Neutrophil (primary cell): ENCODE measurements around the gene RAPGEF1.

Experiments used
- H3K27ac ChIP-seq: fragments of 200-600 bp; sonication (generic); 2 replicates; pipeline ENCODE4 v1.5.1; 2016; ENCODE audit warnings: mild to moderate bottlenecking, moderate library complexity
- H3K27me3 ChIP-seq: fragments of 200-600 bp; sonication (generic); 2 replicates; pipeline ENCODE4 v1.6.0; 2016; ENCODE audit warnings: mild to moderate bottlenecking
- H3K36me3 ChIP-seq: fragments of 200-600 bp; sonication (generic); 2 replicates; pipeline ENCODE4 v1.5.1; 2017
- H3K4me1 ChIP-seq, 2 experiments: fragments of 200-600 bp in 1 of 2; sonication (generic) in 1 of 2; 1 replicate in 1 of 2; 2 replicates in 1 of 2; pipeline versions ENCODE4 v1.5.1 to v1.6.1; 2013 to 2016; ENCODE audit warnings: low read depth in 1 of 2, low read length in 1 of 2, mild to moderate bottlenecking in 1 of 2, moderate library complexity in 1 of 2; ENCODE audit not compliant: control insufficient read depth in 1 of 2, insufficient read depth in 1 of 2
- H3K4me3 ChIP-seq, 2 experiments: fragments of 200-600 bp in 1 of 2; sonication (generic) in 1 of 2; 1 replicate in 1 of 2; 2 replicates in 1 of 2; pipeline ENCODE4 v1.5.1; 2013 to 2016; ENCODE audit warnings: low read depth in 1 of 2, low read length in 1 of 2, mild to moderate bottlenecking in 1 of 2, moderate library complexity in 1 of 2
- H3K9me3 ChIP-seq: fragments of 200-600 bp; sonication (generic); 2 replicates; pipeline ENCODE4 v1.5.1; 2016
- TF ChIP-seq, protein P1 (sequence below): fragments of 200-600 bp; sonication (generic); IDR thresholded peaks from 2 replicates; pipeline ENCODE4 v1.5.1; 2016; ENCODE audit warnings: antibody characterized with exemption

Gene RAPGEF1

DNA sequence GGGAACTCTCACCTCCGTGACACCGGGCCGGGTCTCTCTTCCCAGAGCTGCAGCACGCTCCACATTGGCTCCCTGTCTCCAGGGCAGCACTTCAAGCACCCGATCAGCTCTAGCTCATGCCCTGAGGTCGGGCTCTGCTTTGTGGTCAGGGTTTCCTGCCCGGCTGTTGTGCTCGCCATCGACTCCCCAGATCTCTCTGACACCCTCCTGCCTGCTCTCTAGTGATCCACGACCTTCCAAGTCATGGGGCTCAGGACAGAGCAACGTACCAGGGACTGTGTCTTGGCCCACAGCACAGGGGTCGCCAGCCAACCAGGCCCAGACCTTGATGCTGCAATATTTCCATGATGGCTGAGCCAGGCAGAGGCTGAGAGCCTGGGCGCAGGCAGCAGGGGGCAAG lies 149.4 kb downstream of the RAPGEF1 start:
- no peaks in the 10 kb centered on the region for H3K9me3 ChIP-seq
- H3K27ac ChIP-seq: peak overlapping the region; percentile 61
- no peak overlapping the region for H3K4me3 ChIP-seq
- H3K36me3 ChIP-seq: peaks cover 72% of the 10 kb centered on the region
- no peaks in the 10 kb centered on the region for H3K27me3 ChIP-seq
- peaks cover 37 to 40% of the 10 kb centered on the region in 2 experiments for H3K4me1 ChIP-seq
- TF ChIP-seq, protein P1, sequence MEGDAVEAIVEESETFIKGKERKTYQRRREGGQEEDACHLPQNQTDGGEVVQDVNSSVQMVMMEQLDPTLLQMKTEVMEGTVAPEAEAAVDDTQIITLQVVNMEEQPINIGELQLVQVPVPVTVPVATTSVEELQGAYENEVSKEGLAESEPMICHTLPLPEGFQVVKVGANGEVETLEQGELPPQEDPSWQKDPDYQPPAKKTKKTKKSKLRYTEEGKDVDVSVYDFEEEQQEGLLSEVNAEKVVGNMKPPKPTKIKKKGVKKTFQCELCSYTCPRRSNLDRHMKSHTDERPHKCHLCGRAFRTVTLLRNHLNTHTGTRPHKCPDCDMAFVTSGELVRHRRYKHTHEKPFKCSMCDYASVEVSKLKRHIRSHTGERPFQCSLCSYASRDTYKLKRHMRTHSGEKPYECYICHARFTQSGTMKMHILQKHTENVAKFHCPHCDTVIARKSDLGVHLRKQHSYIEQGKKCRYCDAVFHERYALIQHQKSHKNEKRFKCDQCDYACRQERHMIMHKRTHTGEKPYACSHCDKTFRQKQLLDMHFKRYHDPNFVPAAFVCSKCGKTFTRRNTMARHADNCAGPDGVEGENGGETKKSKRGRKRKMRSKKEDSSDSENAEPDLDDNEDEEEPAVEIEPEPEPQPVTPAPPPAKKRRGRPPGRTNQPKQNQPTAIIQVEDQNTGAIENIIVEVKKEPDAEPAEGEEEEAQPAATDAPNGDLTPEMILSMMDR: no peak

GRCh38 chr9:131589993-131590392 lies 149.9 kb downstream of the RAPGEF1 start:
- H3K27me3 ChIP-seq: no peaks in the 10 kb centered on the region
- no peaks in the 10 kb centered on the region for H3K9me3 ChIP-seq
- TF ChIP-seq, protein P1: no peak
- peaks cover 39 to 44% of the 10 kb centered on the region in 2 experiments for H3K4me1 ChIP-seq
- no peak overlapping the region for H3K4me3 ChIP-seq
- H3K27ac ChIP-seq: peak overlapping the region; percentile 61
- H3K36me3 ChIP-seq: peaks cover 68% of the 10 kb centered on the region

GRCh38 chr9:131589124-131589711 lies 150.7 kb downstream of the RAPGEF1 start:
- Histone ChIP-seq H3K4me3 (no peak overlapping the region), H3K4me1 (peaks cover 46 to 52% of the 10 kb centered on the region in 2 experiments), H3K27ac (no peak overlapping the region), H3K36me3 (peaks cover 63% of the 10 kb centered on the region), H3K27me3 (no peaks in the 10 kb centered on the region), H3K9me3 (no peaks in the 10 kb centered on the region)
- TF ChIP-seq, protein P1: no peak

DNA sequence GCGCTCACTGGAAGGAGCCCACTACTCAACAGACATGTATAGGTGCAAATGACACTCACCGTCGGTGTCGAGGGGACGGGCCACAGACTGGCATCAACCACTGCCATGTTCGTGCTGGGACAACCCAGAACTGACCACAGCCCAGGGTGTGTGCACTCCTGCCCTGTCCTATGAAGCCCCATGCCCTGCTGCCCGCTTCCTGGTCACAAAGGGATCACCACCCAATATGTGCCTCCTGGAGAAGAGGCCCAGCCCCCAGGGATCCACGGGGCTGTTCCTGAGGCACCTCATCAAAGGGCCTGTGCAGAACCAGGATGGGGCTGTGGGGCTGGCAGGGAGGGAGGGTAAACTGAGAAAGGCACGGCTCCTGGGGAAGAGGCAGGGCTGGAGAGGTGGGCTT lies 151.5 kb downstream of the RAPGEF1 start:
- H3K4me1 ChIP-seq: peaks cover 47 to 53% of the 10 kb centered on the region in 2 experiments
- no peaks in the 10 kb centered on the region for H3K27me3 ChIP-seq
- H3K27ac ChIP-seq: no peak overlapping the region
- H3K36me3 ChIP-seq: peaks cover 63% of the 10 kb centered on the region
- TF ChIP-seq, protein P1: no peak
- H3K4me3 ChIP-seq: no peak overlapping the region
- H3K9me3 ChIP-seq: no peaks in the 10 kb centered on the region

GRCh38 chr9:131587906-131588305 lies 152.0 kb downstream of the RAPGEF1 start:
- Histone ChIP-seq H3K9me3 (no peaks in the 10 kb centered on the region), H3K4me1 (peaks cover 44 to 50% of the 10 kb centered on the region in 2 experiments), H3K4me3 (no peak overlapping the region), H3K27me3 (no peaks in the 10 kb centered on the region), H3K36me3 (peaks cover 64% of the 10 kb centered on the region), H3K27ac (peak overlapping the region; percentile 41)
- TF ChIP-seq, protein P1: no peak
